ENCODE results near the gene XRCC4.

DNA sequence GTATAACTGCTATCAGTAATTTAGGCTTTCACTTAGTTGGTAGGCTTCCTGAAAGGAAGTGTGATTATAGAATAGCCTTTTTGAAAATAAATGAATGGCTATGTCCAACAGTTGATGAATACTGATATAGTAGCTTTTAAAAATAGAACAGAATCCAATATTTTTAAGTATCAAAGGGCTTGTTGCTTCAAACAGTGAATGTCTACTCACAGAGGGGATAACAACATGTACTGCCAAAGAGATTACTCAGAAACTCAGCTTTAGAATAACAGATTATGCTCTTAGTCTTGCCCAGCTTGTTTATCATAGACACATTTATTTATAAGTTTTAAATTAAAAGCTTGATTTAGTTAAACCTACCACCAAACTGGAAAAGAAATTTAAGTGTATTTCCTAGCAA is 132.6 kb downstream of the XRCC4 start:
- TF ChIP-seq, protein P1, sequence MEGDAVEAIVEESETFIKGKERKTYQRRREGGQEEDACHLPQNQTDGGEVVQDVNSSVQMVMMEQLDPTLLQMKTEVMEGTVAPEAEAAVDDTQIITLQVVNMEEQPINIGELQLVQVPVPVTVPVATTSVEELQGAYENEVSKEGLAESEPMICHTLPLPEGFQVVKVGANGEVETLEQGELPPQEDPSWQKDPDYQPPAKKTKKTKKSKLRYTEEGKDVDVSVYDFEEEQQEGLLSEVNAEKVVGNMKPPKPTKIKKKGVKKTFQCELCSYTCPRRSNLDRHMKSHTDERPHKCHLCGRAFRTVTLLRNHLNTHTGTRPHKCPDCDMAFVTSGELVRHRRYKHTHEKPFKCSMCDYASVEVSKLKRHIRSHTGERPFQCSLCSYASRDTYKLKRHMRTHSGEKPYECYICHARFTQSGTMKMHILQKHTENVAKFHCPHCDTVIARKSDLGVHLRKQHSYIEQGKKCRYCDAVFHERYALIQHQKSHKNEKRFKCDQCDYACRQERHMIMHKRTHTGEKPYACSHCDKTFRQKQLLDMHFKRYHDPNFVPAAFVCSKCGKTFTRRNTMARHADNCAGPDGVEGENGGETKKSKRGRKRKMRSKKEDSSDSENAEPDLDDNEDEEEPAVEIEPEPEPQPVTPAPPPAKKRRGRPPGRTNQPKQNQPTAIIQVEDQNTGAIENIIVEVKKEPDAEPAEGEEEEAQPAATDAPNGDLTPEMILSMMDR (IDR thresholded peaks at IDR 0.05): no peak
- TF ChIP-seq RFX5 (IDR thresholded peaks at IDR 0.05; ENCODE audit: low read length): no peak
- TF ChIP-seq, protein P2, sequence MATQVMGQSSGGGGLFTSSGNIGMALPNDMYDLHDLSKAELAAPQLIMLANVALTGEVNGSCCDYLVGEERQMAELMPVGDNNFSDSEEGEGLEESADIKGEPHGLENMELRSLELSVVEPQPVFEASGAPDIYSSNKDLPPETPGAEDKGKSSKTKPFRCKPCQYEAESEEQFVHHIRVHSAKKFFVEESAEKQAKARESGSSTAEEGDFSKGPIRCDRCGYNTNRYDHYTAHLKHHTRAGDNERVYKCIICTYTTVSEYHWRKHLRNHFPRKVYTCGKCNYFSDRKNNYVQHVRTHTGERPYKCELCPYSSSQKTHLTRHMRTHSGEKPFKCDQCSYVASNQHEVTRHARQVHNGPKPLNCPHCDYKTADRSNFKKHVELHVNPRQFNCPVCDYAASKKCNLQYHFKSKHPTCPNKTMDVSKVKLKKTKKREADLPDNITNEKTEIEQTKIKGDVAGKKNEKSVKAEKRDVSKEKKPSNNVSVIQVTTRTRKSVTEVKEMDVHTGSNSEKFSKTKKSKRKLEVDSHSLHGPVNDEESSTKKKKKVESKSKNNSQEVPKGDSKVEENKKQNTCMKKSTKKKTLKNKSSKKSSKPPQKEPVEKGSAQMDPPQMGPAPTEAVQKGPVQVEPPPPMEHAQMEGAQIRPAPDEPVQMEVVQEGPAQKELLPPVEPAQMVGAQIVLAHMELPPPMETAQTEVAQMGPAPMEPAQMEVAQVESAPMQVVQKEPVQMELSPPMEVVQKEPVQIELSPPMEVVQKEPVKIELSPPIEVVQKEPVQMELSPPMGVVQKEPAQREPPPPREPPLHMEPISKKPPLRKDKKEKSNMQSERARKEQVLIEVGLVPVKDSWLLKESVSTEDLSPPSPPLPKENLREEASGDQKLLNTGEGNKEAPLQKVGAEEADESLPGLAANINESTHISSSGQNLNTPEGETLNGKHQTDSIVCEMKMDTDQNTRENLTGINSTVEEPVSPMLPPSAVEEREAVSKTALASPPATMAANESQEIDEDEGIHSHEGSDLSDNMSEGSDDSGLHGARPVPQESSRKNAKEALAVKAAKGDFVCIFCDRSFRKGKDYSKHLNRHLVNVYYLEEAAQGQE (IDR thresholded peaks at IDR 0.05; ENCODE audit: low read depth, low read length): no peak
- TF ChIP-seq SMC3 (IDR thresholded peaks at IDR 0.05; ENCODE audit: low read depth, low read length): no peak
- TF ChIP-seq, protein P3, sequence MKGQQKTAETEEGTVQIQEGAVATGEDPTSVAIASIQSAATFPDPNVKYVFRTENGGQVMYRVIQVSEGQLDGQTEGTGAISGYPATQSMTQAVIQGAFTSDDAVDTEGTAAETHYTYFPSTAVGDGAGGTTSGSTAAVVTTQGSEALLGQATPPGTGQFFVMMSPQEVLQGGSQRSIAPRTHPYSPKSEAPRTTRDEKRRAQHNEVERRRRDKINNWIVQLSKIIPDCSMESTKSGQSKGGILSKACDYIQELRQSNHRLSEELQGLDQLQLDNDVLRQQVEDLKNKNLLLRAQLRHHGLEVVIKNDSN (IDR thresholded peaks at IDR 0.05; ENCODE audit: borderline replicate concordance, low read depth): no peak
- TF ChIP-seq TEAD4 (IDR thresholded peaks at IDR 0.05; ENCODE audit: borderline replicate concordance, insufficient read depth): no peak
- TF ChIP-seq, protein P4, sequence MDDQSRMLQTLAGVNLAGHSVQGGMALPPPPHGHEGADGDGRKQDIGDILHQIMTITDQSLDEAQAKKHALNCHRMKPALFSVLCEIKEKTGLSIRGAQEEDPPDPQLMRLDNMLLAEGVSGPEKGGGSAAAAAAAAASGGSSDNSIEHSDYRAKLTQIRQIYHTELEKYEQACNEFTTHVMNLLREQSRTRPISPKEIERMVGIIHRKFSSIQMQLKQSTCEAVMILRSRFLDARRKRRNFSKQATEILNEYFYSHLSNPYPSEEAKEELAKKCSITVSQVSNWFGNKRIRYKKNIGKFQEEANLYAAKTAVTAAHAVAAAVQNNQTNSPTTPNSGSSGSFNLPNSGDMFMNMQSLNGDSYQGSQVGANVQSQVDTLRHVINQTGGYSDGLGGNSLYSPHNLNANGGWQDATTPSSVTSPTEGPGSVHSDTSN (IDR thresholded peaks at IDR 0.05): no peak
- TF ChIP-seq RAD21 (IDR thresholded peaks at IDR 0.05; ENCODE audit: low read length): no peak
- TF ChIP-seq POLR2AphosphoS5 (IDR thresholded peaks at IDR 0.05; ENCODE audit: low read depth, low read length): no peak
- no peak for TF ChIP-seq EP300 (IDR thresholded peaks at IDR 0.05; ENCODE audit: borderline replicate concordance in 1 of 2, low read depth in 1 of 2, low read length in 1 of 2)
- no peak for TF ChIP-seq RXRA (IDR thresholded peaks at IDR 0.05; ENCODE audit: borderline replicate concordance, low read depth)
- TF ChIP-seq GATA2 (CRISPR knock-in tag; IDR thresholded peaks at IDR 0.05): no peak
- no peak for TF ChIP-seq USF2 (IDR thresholded peaks at IDR 0.05; ENCODE audit: borderline replicate concordance, low read depth, low read length)
- TF ChIP-seq TAF1 (IDR thresholded peaks at IDR 0.05; ENCODE audit: borderline replicate concordance, low read depth, low read length): no peak
